HG03565 (cell line): ENCODE data around the gene DCX.
"Not testable (repeated sequence)": the region's sequence is repeated elsewhere in the genome, so short reads cannot be mapped to it uniquely, and the experiment has no call there.

ENCODE experiments used
- ATAC-seq: cut with Tn5 transposase; IDR thresholded peaks from one replicate; pipeline ENCODE4 v1.9.1; 2021; ENCODE audit warnings: mild to moderate bottlenecking, moderate library complexity; ENCODE audit not compliant: unreplicated experiment

DCX gene

DNA sequence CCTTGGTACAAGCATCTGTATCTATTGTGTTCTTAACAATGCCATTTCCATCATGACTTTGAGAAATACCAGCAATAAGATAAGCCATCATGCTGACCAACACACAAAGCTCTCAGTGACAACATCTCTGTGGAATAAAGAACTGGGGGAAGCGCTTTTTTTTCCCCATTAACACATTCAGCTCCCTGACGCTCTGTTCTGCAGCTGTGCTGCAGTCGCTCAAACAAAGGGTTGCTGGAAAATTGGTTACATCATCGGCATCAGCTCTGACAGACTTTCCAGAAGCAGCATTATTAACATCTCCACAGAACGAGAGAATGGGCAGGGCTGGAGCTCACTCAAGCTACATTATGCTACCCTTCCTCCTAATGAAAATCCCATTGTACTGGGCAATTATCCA, 39.9 kb downstream of the DCX start:
- ATAC-seq: no peak

DNA sequence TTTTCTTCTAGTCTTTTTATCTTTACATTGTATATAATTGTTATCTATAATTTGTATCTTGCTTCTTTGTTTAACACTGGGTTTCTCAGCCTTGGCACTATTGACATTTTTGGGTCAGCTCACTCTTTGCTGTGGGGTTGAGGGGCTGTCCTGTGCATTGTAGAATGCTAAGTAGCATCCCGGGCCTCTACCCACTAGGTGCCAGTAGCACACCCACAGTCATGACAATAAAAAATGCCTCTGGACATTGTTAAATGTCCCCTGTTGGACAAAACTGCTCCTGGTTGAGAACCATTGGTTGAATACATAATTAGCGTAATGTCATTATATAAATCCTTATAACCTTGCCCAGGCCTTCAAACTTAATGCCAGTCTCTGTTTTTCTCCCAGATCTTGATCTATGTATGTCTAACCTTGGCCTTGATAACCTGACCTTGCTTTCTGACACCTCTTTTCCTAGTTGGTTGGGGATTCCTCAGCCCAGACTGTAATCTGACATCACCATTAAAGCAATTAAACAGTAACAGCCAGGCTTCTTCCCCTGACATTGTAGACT, 46.1 kb downstream of the DCX start:
- no peak for ATAC-seq

- ATAC-seq: no peak
Observed at GRCh38 chrX:111363741-111364140, 48.3 kb downstream of the DCX start.

- no peak for ATAC-seq
Observed at GRCh38 chrX:111361751-111362150, 50.2 kb downstream of the DCX start.

- ATAC-seq: no peak
Observed at GRCh38 chrX:111360839-111361238, 51.2 kb downstream of the DCX start.

DNA sequence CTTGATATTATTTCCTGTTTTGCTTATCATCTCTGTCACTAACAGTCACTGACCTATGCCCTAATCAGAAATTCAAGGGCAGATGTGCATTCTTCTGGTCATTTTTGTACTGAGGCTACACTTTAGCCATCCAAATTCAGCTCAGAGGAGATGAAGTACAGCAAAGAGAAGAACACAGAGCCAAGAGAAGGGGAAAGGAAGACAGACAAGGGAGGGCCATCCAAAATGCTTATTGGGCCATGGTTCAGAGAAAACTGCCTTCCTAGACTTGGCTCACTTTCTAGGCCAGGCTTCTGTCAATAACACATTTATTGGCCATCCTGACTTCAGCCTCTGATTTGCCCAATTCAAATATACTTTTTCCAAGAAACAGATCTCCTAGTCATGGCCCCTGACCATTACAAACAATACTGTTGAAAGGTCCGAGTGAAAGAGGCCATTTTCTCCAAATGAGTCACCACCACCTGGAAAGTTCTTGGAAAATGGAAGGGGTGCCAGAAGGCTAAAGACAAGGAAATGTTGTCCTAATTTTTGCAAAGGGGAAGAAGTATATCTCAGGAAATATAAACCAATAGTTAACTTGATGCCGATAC, 56.4 kb downstream of the DCX start:
- no peak for ATAC-seq

DNA sequence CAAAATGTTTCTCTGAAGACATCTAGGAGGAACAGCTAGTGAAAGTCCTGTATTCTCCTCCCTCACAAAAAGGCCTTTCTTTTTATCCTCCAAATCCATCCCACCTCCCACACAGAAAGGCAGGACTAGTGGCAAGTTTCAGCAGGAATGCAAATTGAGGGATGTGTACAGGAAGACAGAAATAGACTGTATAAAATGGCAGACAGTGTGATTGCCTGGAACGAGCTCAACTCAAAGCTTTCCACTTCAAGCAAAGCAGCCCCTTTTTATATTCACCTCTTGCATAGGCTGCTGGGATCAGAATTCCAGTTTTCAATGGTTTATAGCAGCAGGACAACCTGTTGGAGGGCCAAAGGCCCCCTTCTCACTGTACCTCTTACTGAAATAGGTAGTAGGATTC, 57.5 kb downstream of the DCX start:
- no peak for ATAC-seq

DNA sequence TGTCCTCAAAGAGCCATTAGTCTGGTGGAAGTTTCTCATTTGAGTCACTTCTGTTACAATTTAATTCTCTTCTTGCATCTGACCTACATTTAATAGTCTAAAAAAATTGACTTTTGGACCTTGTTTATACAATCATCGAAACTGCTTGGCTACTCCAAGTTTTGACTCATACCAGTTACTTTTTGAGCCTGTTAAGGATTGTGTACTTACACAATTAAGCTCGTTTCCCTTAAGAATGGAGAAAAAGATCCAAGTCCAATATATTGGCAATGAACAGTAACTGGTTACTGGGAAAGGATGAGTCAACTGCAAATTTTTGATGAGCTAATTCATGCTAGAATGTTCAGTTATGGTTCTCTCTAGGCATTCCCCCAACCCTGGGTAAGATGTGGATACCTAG, 58.2 kb downstream of the DCX start:
- no peak for ATAC-seq

DNA sequence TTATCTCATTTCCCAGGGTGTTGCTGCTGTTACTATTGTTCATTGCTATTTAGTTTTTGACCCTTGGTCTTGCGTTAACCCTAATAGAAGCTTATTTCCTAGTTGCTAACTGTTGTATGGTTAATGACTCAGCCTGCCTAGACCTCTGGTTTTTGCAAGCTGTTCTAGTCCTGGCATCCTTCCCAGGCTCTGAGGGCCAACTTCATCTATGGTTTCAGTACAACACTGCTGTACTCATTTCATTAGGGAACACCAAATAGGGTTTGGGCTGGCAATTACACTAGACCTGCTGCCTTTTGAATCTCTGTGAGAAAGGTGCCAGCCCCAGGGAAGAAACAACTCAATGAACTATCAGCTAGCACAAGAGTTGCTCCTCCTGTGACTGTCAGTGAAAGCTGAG, 59.6 kb downstream of the DCX start:
- no peak for ATAC-seq

- ATAC-seq: no peak
Observed at GRCh38 chrX:111349934-111350333, 62.1 kb downstream of the DCX start.

- no peak for ATAC-seq
Observed at GRCh38 chrX:111349101-111349500, 62.9 kb downstream of the DCX start.

GRCh38 chrX:111348429-111348828, 63.6 kb downstream of the DCX start:
- no peak for ATAC-seq

DNA sequence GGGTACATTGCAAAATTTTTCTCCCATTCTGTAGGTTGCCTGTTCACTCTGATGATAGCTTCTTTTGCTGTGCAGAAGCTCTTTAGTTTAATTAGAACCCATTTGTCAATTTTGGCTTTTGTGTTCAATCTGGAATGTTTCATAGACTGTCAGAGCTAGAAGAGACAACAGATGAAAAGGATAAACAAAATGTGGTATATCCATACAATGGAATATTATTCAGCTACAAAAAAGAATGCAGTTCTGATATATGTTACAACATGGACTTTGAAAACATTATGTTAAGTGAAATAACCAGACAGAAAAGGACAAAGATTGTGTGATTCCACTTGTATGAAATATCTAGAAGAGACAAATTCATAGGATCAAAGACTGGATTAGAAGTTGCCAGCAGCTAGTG, 65.8 kb downstream of the DCX start:
- ATAC-seq: not testable (repeated sequence)

DNA sequence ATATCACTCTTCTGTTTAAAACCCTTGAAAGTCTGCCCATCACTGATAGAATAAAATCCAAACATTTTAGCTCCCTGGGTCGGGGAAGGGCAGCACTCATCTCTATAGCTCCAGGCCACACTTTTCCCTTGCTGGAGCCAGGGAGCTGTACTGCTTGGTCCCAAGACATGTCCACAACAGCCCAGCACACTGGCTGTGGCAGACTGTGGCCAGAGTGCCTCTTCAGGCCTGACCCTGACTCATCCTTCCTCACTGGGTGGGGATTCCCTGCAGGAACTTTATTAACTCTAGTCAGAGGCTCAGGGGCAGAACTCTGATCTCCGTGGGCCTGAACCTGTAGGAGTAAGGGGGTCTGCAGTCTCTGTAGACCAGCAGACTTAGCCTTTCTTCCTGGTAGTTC, 71.9 kb downstream of the DCX start:
- ATAC-seq: no peak

GRCh38 chrX:111339212-111339611, 72.8 kb downstream of the DCX start:
- ATAC-seq: no peak

GRCh38 chrX:111338095-111338698, 73.8 kb downstream of the DCX start:
- no peak for ATAC-seq

DNA sequence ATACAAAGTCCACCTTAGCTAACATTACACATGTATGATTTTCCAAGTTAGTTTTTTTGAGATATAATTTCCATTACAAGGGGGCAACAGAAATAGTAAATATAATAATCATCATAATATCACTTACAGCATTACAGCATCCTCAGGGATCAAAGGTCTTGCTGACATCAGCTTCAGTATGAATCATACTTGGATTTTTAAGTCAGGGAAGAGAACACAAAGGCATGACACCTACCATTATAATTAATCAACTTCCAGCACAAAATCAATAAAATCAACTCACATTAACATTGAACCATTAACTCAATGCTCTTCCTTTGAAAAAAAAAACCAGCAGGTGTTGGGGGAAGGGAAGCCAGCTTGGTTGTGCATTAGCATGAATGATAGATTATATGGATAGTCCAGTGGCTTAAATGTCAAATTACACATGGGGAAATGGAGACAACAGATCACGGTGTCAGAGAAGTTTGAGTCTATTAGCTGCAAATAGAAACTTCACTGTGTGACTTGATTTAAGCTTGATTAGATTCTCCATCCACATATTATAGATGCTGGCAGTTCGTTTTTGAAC, 74.8 kb downstream of the DCX start:
- no peak for ATAC-seq

DNA sequence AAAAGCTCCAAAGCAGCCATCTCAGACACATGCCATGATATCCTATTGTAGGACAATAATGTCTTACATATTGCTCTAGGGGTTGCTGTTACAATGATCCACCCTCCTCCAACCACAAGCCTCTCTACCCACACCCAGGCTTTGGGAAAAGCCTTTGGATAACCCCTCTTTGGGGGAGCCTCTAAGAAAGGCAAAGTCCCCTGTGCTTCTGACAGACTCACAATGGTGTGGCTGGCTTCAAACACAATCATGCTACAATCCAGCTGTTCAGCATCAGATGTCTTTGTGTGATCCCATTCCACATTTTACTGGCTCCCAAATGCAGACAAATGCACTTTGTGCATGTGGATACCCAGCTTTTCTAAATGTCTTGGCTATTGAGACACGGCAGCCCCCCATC, 75.9 kb downstream of the DCX start:
- ATAC-seq: no peak

- no peak for ATAC-seq
Observed at GRCh38 chrX:111329370-111329769, 82.6 kb downstream of the DCX start.

- no peak for ATAC-seq
Observed at GRCh38 chrX:111328858-111329257, 83.1 kb downstream of the DCX start.

GRCh38 chrX:111322231-111322855, 89.6 kb downstream of the DCX start:
- no peak for ATAC-seq

GRCh38 chrX:111319451-111319850, 92.5 kb downstream of the DCX start:
- ATAC-seq: no peak
